GM18873 (cell line): ENCODE results near the gene ZNF239.
"Not testable (repeated sequence)": the region's sequence is repeated elsewhere in the genome, so short reads cannot be mapped to it uniquely, and the experiment has no call there.

Experiments used
- ATAC-seq: cut with Tn5 transposase; IDR thresholded peaks from one replicate; pipeline ENCODE4 v1.9.1; 2021; ENCODE audit warnings: mild to moderate bottlenecking, moderate library complexity, moderate number of reproducible peaks; ENCODE audit not compliant: unreplicated experiment, low FRiP score

The ZNF239 gene

DNA sequence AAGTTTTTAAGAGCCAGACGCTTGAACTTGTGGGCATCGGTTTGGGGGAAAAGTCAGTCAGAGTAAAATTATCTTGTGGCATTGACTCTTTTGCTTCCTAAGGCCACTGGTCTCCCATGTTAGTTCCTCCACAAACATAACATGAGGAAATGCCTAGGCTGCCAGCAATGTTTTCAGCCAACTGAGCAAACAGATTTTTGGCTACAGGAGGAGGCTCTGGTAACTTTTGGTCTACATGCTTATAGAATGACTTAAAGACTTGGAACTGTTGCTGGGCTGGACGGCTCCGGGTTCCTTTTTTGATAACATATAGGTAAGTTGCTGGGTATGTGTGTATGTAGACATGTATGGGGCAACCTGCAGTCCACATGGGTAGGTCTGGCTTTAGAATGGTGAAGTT lies 9.6 kb upstream of the ZNF239 start:
- no peak for ATAC-seq

DNA sequence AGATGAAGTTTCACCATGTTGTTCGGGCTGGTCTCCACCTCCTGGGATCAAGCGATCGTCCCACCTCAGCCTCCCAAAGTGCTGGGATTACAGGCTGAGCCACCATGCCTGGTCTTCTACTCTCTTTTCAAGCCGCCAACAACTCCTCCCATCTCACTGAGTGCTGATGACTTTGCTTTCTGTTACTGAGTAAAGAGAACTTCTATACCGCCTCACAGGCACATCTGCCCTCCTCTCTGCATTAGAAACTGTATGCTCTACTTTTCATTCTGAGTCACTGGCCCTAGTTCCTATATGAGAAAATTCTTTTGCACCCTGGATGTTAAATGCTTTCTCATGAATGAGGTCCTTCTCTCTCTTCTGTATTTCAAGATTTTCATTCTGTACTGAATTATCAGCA lies 2.2 kb upstream of the ZNF239 start:
- no peak for ATAC-seq

DNA sequence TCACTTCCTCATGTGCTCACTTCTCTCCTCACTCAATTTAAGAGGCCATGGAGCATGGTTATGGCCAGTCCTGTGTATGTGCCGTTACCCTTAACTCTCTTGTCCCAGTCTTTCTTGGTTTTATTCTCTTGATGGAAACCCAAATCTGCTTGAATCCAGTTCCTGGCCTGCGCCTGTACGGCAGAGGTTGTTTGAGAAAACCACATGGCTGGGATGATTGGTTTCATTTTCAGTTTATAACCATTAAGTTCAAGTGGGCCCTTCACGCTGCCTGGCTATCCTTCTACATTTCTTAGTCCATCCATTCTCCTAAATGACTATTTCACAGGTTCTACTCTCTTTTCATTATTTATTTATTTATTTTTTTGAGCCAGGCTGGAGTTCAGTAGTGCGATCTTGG lies 1.6 kb upstream of the ZNF239 start:
- ATAC-seq = no peak

DNA sequence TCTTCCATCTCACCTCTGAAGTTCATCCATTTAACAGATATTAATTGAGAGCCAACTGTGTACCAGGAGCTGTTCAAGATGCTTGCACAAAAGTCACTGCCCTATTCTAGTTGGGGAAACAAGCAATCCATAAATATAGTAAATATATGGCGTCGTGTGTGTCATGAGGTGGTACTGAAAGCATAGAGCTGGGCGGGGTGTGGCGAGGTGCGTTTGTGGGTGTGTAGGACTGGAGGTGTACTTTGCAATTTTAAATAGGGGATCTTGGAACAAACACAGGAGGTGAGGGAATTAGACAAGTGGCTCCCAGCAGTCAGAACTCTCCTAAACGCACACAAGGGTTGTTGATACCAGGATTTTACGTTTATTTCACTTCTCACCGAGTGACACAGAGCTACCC lies 490 bp upstream of the ZNF239 start:
- ATAC-seq = no peak

DNA sequence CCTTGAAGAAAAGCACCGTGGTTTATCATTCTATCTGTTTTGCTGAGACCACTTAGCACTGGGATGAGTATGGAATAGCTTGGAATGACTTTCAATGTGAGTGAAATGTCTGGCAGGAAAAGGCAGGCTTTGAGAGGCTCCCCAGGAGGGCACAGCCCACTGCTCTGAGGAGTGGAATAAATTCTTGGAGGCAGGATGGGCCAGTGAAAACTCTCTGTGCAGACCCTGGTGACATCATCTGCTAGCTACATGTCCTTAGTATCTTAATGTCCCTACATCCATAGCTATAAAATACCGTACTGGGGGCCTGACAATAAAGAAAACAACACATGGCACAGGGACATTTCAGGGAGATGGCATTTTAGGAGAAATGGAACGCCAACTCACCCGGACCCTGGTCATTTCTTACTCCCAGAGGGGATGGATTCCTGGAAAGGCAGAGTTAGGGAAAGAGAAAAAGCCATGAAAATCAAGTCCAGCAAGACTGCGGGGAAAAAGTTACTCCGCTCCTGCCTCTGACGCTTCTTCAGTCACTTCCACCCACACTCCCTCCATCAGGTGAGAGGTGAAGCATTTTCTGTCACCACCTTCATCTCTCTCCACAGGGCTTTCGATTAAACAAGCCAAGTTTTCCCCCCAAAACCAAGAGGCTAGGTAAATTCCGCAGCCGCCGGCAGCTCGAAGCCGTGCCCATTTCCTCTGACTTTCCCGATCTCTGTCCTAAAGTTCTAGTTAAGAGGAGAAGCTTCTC lies 991 bp downstream of the ZNF239 start:
- ATAC-seq = no peak

DNA sequence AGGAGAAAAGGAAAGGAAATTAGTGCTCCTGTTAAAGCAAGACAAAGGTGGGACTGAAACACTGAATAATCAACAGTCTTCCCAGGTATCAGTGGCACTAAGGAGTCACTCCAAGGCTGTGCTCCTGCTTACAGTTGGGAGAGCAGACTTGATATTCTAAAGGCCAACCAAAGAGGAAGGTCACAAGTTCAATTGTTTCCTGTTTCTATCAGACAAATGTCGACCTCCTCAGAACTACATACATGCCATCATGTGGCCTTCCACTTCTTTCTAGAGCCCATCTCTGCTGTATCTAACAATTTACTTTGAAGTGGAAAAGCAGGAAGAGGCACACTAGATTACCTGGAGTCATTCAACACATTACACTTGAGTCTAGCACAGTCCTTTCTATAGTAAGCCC lies 3.4 kb downstream of the ZNF239 start:
- ATAC-seq = no peak

DNA sequence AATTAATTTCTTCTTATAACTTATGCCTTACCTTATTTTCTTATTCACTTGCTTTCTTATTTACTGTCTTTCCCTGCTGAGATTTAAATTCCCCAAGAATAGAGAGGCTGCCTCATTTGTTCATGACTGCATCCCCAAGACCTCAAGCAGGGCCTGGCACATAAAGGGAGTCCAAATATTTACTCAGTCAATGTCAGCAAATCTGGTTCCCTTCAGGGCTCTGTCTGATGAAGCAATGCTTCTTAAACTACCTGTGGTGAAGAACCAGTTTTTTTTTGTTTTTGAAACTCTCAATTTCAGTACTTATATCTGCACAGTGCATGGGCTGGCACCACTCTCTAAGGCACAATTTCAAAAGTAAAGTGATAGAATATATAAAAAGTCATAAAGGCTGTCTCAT lies 4.7 kb downstream of the ZNF239 start:
- no peak for ATAC-seq

DNA sequence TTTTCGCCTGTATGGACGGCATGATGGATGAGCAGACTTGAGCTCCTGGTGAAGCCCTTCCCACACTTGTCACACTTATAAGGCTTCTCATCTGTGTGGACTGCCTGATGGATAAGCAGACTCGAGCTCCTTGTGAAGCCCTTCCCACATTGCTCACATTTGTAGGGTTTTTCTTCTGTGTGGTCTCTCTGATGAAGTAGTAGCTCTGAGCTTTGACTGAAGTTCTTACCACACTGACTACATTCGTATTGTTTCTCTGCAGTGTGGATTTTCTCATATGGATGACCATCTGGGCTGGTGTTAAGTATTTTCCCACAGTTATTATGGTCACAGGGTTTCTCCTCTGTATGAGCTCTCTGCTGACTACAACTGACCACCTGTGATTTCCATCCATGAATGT lies 17.2 kb downstream of the ZNF239 start:
- ATAC-seq = no peak

DNA sequence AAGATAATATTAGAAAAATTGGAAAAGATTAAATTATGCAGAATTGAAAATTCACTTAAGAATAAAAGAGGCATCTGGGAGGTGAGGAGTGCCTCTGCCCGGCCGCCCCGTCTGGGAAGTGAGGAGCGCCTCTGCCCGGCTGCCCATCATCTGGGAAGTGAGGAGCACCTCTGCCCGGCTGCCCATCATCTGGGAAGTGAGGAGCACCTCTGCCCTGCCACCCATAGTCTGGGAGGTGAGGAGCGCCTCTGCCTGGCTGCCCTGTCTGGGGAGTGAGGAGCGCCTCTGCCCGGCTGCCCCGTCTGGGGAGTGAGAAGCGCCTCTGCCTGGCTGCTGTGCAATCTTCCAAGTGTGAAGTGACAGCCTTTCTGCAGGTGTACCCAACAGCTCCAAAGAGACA lies 30.7 kb downstream of the ZNF239 start:
- ATAC-seq = not testable (repeated sequence)

DNA sequence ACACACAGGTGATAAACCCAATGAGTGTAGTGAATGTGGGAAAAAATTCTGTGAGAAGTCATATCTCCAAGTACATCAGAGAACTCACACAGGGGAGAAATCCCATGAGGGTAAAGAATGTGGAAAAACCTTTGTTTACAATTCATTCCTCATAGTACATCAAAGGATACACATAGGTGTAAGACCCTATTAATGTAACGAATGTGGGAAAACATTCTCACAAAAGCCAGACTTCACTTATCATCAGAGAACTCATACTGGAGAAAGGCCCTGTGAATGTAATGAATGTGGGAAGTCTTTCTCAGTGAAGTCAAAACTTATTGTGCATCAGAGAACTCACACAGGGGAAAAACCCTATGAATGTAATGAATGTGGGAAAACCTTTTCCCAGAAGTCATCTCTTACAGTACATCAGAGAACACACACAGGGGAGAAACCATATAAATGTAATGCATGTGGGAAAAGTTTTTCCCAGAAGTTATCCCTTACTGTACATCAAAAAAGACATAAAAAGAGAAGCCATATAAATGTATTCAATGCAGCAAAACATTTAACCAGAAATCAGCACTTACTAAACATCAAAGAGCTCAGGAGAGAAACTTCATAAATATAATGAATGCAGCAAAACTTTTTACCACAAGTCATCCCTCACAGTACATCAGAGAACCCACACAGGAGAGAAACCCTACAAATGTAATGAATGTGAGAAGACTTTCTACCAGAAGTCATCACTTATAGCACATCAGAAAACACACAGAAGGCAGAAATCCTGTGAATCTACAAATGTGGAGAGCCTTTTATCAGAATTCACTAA lies 49.8 kb downstream of the ZNF239 start:
- no peak for ATAC-seq
